HepG2 (cell line): Measurements from ENCODE around the gene LENEP. TPM values are rescaled to one million over a fixed set of nuclear protein-coding genes. Genes with fewer than 3 reads are reported as not detected.

Experiments used
- AGO1 ChIP-seq: fragments of 200-400 bp; formaldehyde crosslinking; IDR thresholded peaks from 2 replicates; pipeline ENCODE4 v1.6.1; 2017; ENCODE audit warnings: mild to moderate bottlenecking, low read depth, low read length, moderate library complexity; ENCODE audit not compliant: poor library complexity, severe bottlenecking
- HOXA7 ChIP-seq: sonication (generic); formaldehyde crosslinking; IDR thresholded peaks from 2 replicates; pipeline ENCODE4 v1.8.1; 2022; ENCODE audit warnings: mild to moderate bottlenecking, missing genetic modification reagents, moderate library complexity
- KLF9 ChIP-seq: IDR thresholded peaks from 2 replicates; pipeline ENCODE4 v1.6.1; 2016; ENCODE audit warnings: low read depth
- NKX3-1 ChIP-seq: sonication (generic); formaldehyde crosslinking; IDR thresholded peaks from 2 replicates; pipeline ENCODE4 v1.5.0; 2020; ENCODE audit warnings: missing genetic modification reagents
- RBM39 ChIP-seq: fragments of 200-400 bp; formaldehyde crosslinking; IDR thresholded peaks from one replicate; pipeline ENCODE4 v1.6.1; 2018; ENCODE audit warnings: antibody characterized with exemption, mild to moderate bottlenecking, low read depth, low read length; ENCODE audit not compliant: poor library complexity, severe bottlenecking
- ZNF577 ChIP-seq: sonication (generic); formaldehyde crosslinking; IDR thresholded peaks from 2 replicates; pipeline ENCODE4 v1.4.0; 2020; ENCODE audit warnings: mild to moderate bottlenecking, low read depth, missing genetic modification reagents, borderline replicate concordance
- ZNF749 ChIP-seq: sonication (generic); formaldehyde crosslinking; IDR thresholded peaks from 2 replicates; pipeline ENCODE4 v1.8.0; 2022; ENCODE audit warnings: mild to moderate bottlenecking, missing genetic modification reagents, moderate library complexity, borderline replicate concordance
- ZNF841 ChIP-seq: sonication (generic); formaldehyde crosslinking; IDR thresholded peaks from 2 replicates; pipeline ENCODE4 v1.8.1; 2023; ENCODE audit warnings: missing genetic modification reagents, borderline replicate concordance
- polyA plus RNA-seq, 8 experiments: library from polyadenylated mRNA; depleted of rRNA in 3 of 8; stranded (reverse) in 7 of 8; unstranded in 1 of 8; fragments of >200 nt; fragmentation: Illumina TruSeq in 4 of 8; extraction: Trizol in 4 of 8; gene quantifications; 2 replicates each; pipeline versions ENCODE4 v1.2.1 to v1.2.3, GENCODE V29; 2011 to 2016; ENCODE audit warnings: low read depth in 4 of 8, missing spikeins in 1 of 8, mixed read lengths in 1 of 8; ENCODE audit not compliant: insufficient read depth in 1 of 8
- total RNA-seq, 5 experiments: library from RNA; depleted of rRNA; stranded (reverse); fragments of >200 nt; fragmentation: Illumina TruSeq; extraction: Trizol; gene quantifications; 2 replicates each; pipeline ENCODE4 v1.2.3, GENCODE V29; 2016; ENCODE audit warnings: low read depth in 1 of 5
- TF ChIP-seq, protein P1 (sequence below): IDR thresholded peaks from 2 replicates; pipeline ENCODE4 v1.6.1; 2016
- TF ChIP-seq, protein P2 (sequence below): sonication (generic); formaldehyde crosslinking; IDR thresholded peaks from 2 replicates; pipeline ENCODE4 v1.8.0; 2022; ENCODE audit warnings: mild to moderate bottlenecking, missing genetic modification reagents, moderate library complexity
- TF ChIP-seq, protein P3 (sequence below): sonication (generic); formaldehyde crosslinking; IDR thresholded peaks from 2 replicates; pipeline ENCODE4 v1.5.0; 2020; ENCODE audit warnings: missing genetic modification reagents
- TF ChIP-seq, protein P4 (sequence below), 2 experiments: fragments of 450-650 bp in 1 of 2; sonication (generic) in 1 of 2; formaldehyde crosslinking in 1 of 2; IDR thresholded peaks; 2 replicates each; pipeline versions ENCODE4 v1.6.1 to v1.8.0; 2016 to 2022; ENCODE audit warnings: antibody characterized with exemption in 1 of 2, mild to moderate bottlenecking in 1 of 2, missing genetic modification reagents in 1 of 2
- TF ChIP-seq, protein P5 (sequence below): sonication (generic); formaldehyde crosslinking; IDR thresholded peaks from 2 replicates; pipeline ENCODE4 v1.4.0; 2020; ENCODE audit warnings: missing genetic modification reagents, borderline replicate concordance

LENEP gene
- total and polyA plus RNA-seq, 2 of the 13 experiments (the other 11 are each of a cell fraction or from before 2014, with no cell fraction given), result 0.29 TPM; not detected in 1

DNA sequence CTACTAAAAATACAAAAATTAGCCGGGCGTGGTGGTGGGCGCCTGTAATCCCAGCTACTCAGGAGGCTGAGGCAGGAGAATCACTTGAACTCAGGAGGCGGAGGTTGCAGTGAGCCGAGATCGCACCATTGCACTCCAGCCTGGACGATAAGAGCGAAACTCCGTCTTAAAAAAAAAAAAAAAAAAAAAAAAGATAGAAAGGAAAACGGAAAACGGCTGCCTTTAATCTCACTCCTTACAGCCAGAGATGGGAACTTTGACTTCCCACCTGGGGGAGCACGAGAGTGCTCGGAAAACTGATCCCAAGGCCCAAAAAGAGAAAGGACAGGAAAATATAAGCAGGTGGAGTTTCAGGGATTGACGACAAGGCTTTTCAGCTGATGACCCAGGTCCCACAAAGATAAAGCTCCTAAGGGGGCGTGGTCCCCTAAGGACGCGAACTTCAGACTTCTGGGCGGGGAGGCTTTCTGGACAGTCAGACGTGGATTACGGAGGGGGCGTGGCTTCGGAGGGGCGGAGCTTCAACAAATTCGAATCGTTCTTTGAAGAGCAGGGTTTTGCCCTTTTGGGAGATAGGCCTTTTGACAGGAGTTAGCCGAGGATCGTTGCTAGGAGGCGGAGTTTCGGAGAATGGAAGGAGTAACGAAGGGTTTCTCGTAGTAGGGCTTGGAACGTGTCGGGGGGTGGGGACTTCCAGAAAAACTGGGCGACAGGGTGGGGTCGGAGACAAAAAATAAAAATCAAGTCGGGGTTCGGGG is 19.9 kb upstream of the LENEP start (continued):
- TF ChIP-seq, protein P1, sequence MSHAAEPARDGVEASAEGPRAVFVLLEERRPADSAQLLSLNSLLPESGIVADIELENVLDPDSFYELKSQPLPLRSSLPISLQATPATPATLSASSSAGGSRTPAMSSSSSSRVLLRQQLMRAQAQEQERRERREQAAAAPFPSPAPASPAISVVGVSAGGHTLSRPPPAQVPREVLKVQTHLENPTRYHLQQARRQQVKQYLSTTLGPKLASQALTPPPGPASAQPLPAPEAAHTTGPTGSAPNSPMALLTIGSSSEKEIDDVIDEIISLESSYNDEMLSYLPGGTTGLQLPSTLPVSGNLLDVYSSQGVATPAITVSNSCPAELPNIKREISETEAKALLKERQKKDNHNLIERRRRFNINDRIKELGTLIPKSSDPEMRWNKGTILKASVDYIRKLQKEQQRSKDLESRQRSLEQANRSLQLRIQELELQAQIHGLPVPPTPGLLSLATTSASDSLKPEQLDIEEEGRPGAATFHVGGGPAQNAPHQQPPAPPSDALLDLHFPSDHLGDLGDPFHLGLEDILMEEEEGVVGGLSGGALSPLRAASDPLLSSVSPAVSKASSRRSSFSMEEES (CRISPR knock-in tag), result 0 out of 2 replicates have a peak, but pooled peaks have one; percentile 14
- TF ChIP-seq, protein P2, sequence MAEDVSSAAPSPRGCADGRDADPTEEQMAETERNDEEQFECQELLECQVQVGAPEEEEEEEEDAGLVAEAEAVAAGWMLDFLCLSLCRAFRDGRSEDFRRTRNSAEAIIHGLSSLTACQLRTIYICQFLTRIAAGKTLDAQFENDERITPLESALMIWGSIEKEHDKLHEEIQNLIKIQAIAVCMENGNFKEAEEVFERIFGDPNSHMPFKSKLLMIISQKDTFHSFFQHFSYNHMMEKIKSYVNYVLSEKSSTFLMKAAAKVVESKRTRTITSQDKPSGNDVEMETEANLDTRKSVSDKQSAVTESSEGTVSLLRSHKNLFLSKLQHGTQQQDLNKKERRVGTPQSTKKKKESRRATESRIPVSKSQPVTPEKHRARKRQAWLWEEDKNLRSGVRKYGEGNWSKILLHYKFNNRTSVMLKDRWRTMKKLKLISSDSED (CRISPR knock-in tag), result no peak
- TF ChIP-seq NKX3-1 (CRISPR knock-in tag) (no peak), ZNF577 (CRISPR knock-in tag) (no peak), ZNF841 (no peak), KLF9 (CRISPR knock-in tag) (peak; percentile 98), HOXA7 (no peak), RBM39 (no peak), AGO1 (no peak), ZNF749 (CRISPR knock-in tag) (no peak)
- TF ChIP-seq, protein P3, sequence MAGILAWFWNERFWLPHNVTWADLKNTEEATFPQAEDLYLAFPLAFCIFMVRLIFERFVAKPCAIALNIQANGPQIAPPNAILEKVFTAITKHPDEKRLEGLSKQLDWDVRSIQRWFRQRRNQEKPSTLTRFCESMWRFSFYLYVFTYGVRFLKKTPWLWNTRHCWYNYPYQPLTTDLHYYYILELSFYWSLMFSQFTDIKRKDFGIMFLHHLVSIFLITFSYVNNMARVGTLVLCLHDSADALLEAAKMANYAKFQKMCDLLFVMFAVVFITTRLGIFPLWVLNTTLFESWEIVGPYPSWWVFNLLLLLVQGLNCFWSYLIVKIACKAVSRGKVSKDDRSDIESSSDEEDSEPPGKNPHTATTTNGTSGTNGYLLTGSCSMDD (CRISPR knock-in tag), result no peak
- TF ChIP-seq, protein P4, sequence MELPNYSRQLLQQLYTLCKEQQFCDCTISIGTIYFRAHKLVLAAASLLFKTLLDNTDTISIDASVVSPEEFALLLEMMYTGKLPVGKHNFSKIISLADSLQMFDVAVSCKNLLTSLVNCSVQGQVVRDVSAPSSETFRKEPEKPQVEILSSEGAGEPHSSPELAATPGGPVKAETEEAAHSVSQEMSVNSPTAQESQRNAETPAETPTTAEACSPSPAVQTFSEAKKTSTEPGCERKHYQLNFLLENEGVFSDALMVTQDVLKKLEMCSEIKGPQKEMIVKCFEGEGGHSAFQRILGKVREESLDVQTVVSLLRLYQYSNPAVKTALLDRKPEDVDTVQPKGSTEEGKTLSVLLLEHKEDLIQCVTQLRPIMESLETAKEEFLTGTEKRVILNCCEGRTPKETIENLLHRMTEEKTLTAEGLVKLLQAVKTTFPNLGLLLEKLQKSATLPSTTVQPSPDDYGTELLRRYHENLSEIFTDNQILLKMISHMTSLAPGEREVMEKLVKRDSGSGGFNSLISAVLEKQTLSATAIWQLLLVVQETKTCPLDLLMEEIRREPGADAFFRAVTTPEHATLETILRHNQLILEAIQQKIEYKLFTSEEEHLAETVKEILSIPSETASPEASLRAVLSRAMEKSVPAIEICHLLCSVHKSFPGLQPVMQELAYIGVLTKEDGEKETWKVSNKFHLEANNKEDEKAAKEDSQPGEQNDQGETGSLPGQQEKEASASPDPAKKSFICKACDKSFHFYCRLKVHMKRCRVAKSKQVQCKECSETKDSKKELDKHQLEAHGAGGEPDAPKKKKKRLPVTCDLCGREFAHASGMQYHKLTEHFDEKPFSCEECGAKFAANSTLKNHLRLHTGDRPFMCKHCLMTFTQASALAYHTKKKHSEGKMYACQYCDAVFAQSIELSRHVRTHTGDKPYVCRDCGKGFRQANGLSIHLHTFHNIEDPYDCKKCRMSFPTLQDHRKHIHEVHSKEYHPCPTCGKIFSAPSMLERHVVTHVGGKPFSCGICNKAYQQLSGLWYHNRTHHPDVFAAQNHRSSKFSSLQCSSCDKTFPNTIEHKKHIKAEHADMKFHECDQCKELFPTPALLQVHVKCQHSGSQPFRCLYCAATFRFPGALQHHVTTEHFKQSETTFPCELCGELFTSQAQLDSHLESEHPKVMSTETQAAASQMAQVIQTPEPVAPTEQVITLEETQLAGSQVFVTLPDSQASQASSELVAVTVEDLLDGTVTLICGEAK (IDR thresholded peaks at IDR 0.05), result no peak
- TF ChIP-seq, protein P4 (CRISPR knock-in tag; IDR thresholded peaks at IDR 0.05), result no peak
- TF ChIP-seq, protein P5, sequence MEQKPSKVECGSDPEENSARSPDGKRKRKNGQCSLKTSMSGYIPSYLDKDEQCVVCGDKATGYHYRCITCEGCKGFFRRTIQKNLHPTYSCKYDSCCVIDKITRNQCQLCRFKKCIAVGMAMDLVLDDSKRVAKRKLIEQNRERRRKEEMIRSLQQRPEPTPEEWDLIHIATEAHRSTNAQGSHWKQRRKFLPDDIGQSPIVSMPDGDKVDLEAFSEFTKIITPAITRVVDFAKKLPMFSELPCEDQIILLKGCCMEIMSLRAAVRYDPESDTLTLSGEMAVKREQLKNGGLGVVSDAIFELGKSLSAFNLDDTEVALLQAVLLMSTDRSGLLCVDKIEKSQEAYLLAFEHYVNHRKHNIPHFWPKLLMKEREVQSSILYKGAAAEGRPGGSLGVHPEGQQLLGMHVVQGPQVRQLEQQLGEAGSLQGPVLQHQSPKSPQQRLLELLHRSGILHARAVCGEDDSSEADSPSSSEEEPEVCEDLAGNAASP (CRISPR knock-in tag), result peak; percentile 65; the same call in 1 of the 2 replicates
